Measurements from ENCODE around the gene MNT.

Gene MNT

GRCh38 chr17:2380226-2380922 lies 20.5 kb downstream of the MNT start:
- DNase-seq: no peak

- DNase-seq: no peak
These were observed 21.2 kb downstream of the MNT start for GRCh38 chr17:2379489-2380225.

GRCh38 chr17:2378905-2379304 lies 22.0 kb downstream of the MNT start:
- no peak for DNase-seq

- DNase-seq: no peak
These were observed 23.2 kb downstream of the MNT start for GRCh38 chr17:2377659-2378058.

GRCh38 chr17:2376107-2376506 lies 24.8 kb downstream of the MNT start:
- no peak for DNase-seq

- no peak for DNase-seq
These were observed 25.5 kb downstream of the MNT start for GRCh38 chr17:2375406-2375805.

- DNase-seq: no peak
These were observed 26.1 kb downstream of the MNT start for GRCh38 chr17:2374549-2375285.

GRCh38 chr17:2373179-2373578 lies 27.7 kb downstream of the MNT start:
- no peak for DNase-seq

- no peak for DNase-seq
These were observed 28.2 kb downstream of the MNT start for GRCh38 chr17:2372681-2373080.

- no peak for DNase-seq
These were observed 28.7 kb downstream of the MNT start for GRCh38 chr17:2372180-2372579.

- no peak for DNase-seq
These were observed 29.4 kb downstream of the MNT start for GRCh38 chr17:2371183-2372130.

GRCh38 chr17:2370211-2370589 lies 30.7 kb downstream of the MNT start:
- DNase-seq: no peak

GRCh38 chr17:2369551-2370210 lies 31.2 kb downstream of the MNT start:
- no peak for DNase-seq

- no peak for DNase-seq
These were observed 31.8 kb downstream of the MNT start for GRCh38 chr17:2369039-2369438.

GRCh38 chr17:2368359-2368758 lies 32.5 kb downstream of the MNT start:
- DNase-seq: no peak

- no peak for DNase-seq
These were observed 33.9 kb downstream of the MNT start for GRCh38 chr17:2366747-2367494.

GRCh38 chr17:2365132-2365531 lies 35.7 kb downstream of the MNT start:
- DNase-seq: no peak

- DNase-seq: no peak
These were observed 36.1 kb downstream of the MNT start for GRCh38 chr17:2364763-2365116.

- no peak for DNase-seq
These were observed 36.8 kb downstream of the MNT start for GRCh38 chr17:2363851-2364762.

- no peak for DNase-seq
These were observed 37.5 kb downstream of the MNT start for GRCh38 chr17:2363318-2363717.
